Stimulated activated CD8-positive, alpha-beta memory T cell treated with anti-CD3 and anti-CD28 coated beads, Interleukin-15, amount 100 ng/mL, for 48 hours (primary cell): ENCODE measurements around the gene GPR157.

Experiments
- DNase-seq, 2 donors: peaks; one replicate each; pipeline ENCODE4 v3.0.0-alpha.2; 2020; ENCODE audit warnings: low read depth in 2 of 2

GPR157 gene

DNA sequence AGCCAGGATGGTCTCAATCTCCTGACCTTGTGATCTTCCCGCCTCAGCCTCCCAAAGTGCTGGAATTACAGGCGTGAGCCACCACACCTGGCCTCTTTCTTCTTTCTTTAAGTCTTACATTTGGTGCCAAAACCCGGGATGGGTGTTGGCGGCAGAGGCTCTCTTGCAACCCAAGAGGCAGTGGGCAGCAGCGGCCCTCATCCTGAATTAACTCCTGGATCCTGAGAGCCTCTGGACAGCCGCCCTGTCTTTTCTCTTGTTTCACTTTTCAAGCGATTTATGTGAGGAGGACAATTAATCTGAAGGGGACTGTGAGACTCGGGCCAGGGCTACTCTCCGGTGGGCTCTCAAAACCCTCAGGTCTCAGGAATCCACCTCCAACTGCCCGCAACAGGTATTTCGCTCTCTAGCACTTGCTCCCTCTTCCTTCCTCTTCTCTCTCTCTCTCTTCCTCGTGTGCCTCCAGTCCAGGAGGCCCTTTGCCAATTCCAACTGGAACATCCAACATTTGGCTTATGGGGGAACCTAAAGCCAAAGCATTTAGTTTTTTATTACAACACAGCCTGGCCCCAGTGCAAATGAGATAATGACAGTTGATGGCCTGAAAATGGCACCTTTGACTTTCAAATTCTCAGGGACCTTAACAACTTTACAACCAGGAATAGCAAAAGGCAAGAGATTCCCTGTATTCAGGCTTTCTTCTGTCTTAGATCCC lies 41.3 kb downstream of the GPR157 start:
- no peak for DNase-seq

- DNase-seq, result no peak
Observed at GRCh38 chr1:9086796-9087195, 42.1 kb downstream of the GPR157 start.

GRCh38 chr1:9086045-9086444 lies 42.9 kb downstream of the GPR157 start:
- DNase-seq, result no peak

DNA sequence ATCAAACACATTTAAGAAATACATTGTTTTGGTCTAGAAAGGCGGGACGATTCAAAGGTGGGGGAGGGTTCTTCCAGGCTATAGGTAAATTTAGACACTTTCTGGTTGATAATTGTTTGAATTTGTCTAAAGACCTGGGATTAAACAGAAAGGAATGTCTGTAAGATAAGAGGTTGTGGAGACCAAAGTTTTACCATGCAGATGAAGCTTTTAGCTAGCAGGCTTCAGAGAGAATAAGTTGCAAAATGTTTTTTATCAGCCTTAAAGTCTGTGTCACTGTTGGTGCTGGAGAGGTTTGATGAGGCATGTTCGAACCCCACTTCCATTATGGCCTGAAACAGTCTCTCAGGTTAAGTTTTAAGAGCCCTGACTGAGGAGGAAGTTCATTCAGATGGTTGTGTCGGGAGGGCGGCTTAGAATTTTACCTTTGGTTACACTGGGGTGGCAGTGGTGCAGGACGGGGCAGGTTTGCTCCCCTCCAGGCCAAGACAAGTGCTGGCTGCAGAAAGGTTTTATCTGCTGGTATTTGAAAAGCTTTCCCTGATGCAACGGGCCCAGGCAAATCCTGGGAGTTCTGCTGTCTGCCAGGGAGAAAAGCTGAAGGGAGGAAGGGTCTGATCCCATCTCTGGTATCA lies 43.5 kb downstream of the GPR157 start:
- no peak for DNase-seq

DNA sequence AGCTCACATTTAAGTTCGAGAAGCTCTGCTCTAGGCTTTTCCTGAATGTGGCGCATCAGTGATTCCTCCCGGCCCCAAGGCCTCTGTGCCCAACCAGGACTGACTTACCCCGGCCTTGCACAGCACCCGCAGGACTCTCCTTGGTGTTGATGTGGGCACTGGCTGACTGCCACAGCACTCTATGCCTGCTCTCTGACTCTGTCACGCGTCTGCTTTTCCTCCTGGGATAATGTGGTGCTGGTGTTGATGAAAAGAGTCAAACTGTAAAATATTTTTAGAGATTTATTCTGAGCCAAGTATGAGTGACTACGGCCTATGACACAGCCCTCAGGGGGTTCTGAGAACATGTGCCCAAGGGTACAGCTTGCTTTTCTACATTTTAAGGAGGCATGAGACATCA lies 44.0 kb downstream of the GPR157 start:
- DNase-seq, result no peak

GRCh38 chr1:9081473-9081872 lies 47.4 kb downstream of the GPR157 start:
- no peak for DNase-seq

DNA sequence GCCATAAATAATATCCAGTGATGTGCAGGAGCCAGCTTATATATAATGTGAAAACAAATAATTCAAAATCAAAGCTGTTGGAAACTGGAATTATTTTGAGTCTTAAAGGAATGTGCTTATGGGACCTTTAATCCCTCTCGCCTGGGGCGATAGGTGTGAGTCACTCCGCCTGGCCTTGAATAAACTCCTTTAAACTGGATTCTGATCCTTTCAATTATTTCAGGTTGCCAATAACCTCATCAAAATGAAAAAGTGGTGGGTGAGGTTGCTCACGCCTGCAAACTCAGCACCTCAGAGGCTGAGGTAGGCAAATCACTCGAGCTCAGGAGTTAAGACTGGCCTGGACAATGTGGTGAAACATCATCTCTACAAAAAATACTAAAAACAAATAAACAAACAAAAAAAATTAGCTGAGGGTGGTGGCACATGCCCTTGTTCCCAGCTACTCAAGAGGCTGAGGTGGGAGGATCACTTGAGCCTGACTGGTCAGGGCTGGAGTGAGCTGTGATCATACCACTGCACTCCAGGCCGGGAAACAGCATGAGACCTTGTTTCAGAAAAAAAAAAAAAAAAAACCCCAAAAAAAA lies 48.1 kb downstream of the GPR157 start:
- DNase-seq, result no peak

GRCh38 chr1:9079988-9080704 lies 48.8 kb downstream of the GPR157 start:
- DNase-seq, result no peak

GRCh38 chr1:9078752-9079500 lies 50.0 kb downstream of the GPR157 start:
- no peak for DNase-seq

- DNase-seq, result no peak
Observed at GRCh38 chr1:9078015-9078751, 50.7 kb downstream of the GPR157 start.

DNA sequence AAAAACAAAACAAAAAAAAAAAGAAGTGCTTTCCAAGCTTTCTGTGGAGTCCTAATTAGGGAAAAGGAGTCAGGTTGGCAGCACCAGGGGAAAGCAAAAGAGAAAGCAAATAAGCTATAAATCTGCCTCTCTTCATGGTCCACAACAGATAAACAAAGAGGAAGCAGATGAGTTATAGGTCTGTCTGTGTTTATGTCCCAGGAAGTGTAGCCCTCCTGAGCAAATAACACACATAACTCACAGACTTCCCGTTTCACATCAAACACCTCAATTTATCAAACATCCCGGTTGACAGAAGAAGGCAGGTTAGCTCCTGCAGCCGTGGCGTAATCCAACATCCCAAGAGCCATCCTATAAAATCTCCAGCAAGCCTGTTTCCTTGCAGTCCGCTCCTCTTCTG lies 53.9 kb downstream of the GPR157 start:
- no peak for DNase-seq

DNA sequence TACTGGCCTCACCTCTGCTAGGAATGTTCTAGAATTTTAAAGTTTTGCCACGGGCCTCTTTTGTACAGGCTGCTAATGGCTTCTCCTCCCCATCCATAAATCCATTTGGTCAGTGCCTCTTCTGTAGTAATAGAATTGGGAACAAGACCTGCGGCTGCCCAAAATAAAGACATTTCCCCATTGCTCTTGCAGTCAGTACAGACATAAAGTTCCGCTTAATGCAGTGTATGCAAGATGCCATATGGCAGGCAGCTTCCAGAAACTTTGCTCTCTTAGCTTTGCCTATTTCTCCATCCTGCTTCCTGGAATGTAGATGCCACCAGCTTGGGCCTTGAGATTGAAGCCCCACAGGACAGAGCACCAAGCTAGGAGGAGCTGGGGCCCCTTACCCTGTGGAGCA lies 55.8 kb downstream of the GPR157 start:
- no peak for DNase-seq

GRCh38 chr1:9071554-9072235 lies 57.2 kb downstream of the GPR157 start:
- no peak for DNase-seq

- no peak for DNase-seq
Observed at GRCh38 chr1:9070486-9070885, 58.4 kb downstream of the GPR157 start.

GRCh38 chr1:9069326-9070100 lies 59.4 kb downstream of the GPR157 start, which contains the start of gene SLC2A5:
Gene SLC2A5, minus strand, starts transcription at chr1:9069635. Its CDS starts 99 bp downstream, at chr1:9069536.
- DNase-seq, result no peak

DNA sequence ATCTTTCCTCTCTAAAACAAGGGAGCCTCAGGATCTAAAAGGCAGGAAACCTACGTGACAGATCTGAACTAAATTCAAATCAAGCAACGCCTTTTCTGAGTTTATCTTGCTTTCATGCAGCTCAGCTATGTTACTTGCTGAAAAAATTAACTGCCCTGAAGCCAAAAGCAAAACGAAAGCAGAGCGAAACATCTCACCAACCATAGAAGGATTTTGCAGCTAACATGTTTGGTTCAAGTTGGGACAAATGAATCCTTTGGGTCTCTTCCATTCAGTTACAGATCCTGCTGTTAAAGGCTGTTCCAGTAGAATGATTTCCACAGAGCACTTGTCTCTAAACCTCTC lies 59.9 kb downstream of the GPR157 start:
- DNase-seq, result no peak

DNA sequence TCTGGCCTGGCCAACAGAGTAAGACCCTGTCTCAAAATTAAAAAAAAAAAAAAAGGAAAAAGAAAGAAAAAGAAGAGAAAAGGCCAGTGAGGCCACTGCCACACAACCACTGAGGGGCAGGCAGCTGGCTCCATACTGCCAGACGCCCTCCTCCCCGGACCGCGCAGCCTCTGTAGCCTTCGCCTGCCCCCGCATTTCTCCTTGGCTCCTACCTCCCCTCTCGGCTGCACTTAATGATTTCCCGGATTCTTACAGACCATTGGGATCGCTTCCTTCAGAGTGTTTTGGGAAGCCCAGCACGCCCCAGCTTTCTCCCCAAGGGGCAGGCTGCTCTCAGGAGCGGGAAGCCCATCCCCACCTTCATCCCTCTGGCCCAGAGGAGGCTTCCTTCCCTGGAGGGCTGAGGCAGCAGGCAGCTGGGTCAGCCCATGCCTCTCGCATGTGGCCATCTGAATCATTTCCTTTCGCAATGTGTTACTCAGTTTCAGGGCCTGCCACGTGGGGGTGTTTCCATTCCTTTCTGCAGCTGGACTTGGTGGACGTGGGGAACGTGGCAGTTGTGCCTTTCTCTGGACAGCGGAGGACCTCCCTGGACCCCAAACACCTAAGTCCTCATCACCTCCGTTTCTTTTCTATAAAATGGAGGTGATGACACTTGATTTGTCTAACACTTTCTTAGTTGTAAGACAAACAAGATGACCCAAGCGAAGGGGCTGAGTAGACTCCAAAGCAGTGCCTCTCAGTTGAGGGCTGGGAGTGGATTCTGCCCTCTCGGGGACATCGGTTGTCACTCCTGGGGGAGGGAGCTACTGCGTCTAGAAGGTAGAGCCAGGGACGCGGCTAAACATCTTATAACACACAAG lies 61.7 kb downstream of the GPR157 start:
- no peak for DNase-seq

DNA sequence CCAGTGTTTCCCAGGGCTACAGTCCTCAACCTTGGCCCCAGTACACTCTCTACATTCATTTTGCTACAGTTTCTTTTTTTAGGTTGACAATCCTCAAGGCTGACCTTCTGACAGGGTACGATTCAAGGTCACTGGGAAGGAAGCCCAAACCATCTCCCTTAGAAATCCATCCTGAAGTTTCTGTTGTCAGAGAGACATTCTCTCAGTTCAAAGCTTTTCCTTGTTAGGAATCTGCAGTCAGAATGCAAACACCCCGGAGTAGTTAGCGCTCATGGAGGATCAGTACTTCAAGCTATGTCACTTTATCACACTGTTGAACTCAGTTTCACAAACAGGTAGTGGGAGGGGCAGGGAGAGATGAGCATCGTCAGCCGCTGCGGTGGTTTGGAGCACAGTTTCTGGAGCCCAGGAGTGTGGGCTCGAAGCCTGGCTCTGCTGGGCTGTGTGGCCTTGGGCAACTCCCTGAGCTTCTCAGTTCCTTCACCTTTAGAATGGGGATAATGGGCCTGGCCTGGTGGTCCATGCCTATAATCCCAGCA lies 63.6 kb downstream of the GPR157 start:
- DNase-seq, result no peak

DNA sequence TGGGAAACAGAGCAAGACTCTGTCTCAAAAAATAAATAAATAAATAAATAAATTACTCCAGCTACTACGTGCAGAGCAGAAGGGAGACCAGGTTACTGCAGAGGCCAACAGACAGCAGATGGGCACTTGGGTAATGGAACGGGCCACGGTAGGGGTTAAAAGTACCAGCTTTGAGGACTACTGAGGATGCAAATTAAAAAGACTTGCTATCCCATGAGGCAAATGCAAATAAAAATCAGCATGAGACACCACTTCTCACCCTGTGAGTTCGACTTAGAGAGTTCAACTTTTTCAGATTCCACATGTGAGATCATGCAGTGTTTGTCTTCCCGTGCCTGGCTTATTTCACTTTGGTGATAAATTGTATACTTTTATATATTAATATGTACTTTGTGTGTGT lies 66.1 kb downstream of the GPR157 start:
- no peak for DNase-seq
